ENCODE results near the gene BTG2. TPM values are rescaled to one million over a fixed set of nuclear protein-coding genes. Genes with fewer than 3 reads are reported as not detected.

BTG2 gene
- total RNA-seq, 4 donors from 2014 or later: 74.5 to 169 (median 116) TPM

DNA sequence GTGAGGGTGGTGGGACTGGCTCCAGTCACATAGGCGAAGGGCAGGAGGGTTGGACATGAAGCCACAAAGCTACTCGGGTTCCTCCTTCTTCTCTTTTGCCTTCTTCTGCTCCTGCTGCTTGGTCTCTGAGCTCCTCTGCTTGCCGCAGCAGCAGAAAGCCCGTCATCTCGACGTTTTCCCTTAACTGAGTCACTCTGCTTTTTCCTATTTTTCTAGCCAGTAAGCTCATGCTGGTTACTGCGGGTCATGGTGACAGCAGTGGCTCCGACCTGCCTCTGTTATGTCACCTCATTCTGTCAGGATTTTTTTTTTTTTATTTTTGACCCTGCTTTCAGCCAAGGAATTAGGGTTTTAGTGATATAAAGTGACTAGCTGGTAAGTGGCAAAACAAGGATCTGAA, 48.2 kb downstream of the BTG2 start:
- no peak for ATAC-seq
- Histone ChIP-seq H3K4me3 (no peak overlapping the region), H3K27ac (peak overlapping the region in 1 of 4 donors; percentile 32), H3K9me3 (no peaks in the 10 kb centered on the region), H3K36me3 (no peaks in the 10 kb centered on the region), H3K4me1 (peaks cover 0 to 38% (median 0%) of the 10 kb centered on the region in 3 donors), H3K27me3 (no peaks in the 10 kb centered on the region)
- WGBS, 2 donors (ENCODE audit: low coverage in 1 of 2): 77 to 78% methylated on average over 7 to 8 of the region's 8 CpGs
- TF ChIP-seq POLR2AphosphoS5 (IDR thresholded peaks at IDR 0.05) (no peak), EP300 (IDR thresholded peaks at IDR 0.05) (no peak)

DNA sequence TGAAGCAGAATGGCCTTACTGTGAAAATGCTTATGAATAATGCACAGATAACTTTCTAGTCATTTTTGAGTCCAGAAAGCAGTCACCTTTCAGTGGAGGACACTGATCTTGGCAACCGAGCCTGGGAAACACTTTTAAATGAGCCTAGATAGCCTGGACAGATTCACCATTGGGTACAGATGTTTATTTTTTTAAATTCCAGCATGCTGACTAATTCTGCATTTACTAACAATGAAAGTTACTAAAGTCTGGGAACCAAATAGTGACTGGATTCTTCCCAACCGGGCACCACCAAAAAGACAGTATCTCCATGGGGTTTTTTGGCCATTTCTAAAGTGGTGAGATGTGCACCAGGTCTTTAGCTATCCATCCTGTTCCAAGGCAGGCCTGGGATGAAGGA, 48.9 kb downstream of the BTG2 start:
- no peaks in the 10 kb centered on the region for H3K9me3 ChIP-seq
- no peak overlapping the region for H3K4me3 ChIP-seq
- H3K27me3 ChIP-seq: no peaks in the 10 kb centered on the region
- ATAC-seq: no peak
- H3K27ac ChIP-seq: peak overlapping the region in 3 of 4 donors; percentile 35 to 58 (median 43)
- no peaks in the 10 kb centered on the region for H3K36me3 ChIP-seq
- 33 to 65% methylated on average over 1 to 2 of the region's 2 CpGs for WGBS, 2 donors (ENCODE audit: low coverage in 1 of 2)
- TF ChIP-seq POLR2A (IDR thresholded peaks at IDR 0.05) (no peak), EP300 (IDR thresholded peaks at IDR 0.05) (no peak), POLR2AphosphoS5 (IDR thresholded peaks at IDR 0.05) (no peak)
- TF ChIP-seq, protein P1, sequence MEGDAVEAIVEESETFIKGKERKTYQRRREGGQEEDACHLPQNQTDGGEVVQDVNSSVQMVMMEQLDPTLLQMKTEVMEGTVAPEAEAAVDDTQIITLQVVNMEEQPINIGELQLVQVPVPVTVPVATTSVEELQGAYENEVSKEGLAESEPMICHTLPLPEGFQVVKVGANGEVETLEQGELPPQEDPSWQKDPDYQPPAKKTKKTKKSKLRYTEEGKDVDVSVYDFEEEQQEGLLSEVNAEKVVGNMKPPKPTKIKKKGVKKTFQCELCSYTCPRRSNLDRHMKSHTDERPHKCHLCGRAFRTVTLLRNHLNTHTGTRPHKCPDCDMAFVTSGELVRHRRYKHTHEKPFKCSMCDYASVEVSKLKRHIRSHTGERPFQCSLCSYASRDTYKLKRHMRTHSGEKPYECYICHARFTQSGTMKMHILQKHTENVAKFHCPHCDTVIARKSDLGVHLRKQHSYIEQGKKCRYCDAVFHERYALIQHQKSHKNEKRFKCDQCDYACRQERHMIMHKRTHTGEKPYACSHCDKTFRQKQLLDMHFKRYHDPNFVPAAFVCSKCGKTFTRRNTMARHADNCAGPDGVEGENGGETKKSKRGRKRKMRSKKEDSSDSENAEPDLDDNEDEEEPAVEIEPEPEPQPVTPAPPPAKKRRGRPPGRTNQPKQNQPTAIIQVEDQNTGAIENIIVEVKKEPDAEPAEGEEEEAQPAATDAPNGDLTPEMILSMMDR (IDR thresholded peaks at IDR 0.05): no peak
- H3K4me1 ChIP-seq: peaks cover 0 to 38% (median 0%) of the 10 kb centered on the region in 3 donors

DNA sequence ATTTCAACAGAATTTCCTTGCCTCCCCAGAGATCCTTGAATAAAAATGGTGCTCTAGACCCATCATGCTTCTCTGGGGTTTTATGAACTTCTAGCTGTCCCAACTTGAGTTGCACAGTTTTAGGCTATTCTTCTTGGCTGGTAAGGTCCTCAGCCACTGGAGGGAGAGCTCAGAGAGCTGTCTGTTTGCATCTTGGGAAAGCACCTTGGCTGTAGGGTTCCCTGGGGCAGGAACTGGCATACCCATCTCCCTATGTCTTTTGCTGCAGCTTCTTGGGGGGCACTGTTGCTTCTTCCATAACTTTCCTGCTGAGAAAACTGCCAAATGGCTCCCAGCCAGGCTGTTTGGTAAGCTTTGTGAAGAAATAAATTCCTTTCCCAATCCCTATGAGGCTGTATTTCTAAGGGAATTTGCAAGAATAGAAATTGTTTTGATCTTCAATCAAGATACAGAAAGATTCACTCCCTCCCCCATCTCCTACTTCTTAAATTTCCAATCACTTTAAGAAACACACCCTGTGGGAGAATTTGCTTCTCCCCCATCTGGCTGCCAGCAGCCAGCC, 53.8 kb downstream of the BTG2 start:
- Histone ChIP-seq H3K36me3 (no peaks in the 10 kb centered on the region), H3K4me1 (peaks cover 0 to 8% (median 0%) of the 10 kb centered on the region in 3 donors), H3K4me3 (no peak overlapping the region), H3K27ac (no peak overlapping the region), H3K9me3 (no peaks in the 10 kb centered on the region), H3K27me3 (no peaks in the 10 kb centered on the region)
- peak; percentile 16 for TF ChIP-seq POLR2AphosphoS5 (IDR thresholded peaks at IDR 0.05)
- TF ChIP-seq, protein P1 (IDR thresholded peaks at IDR 0.05): no peak
- peak; percentile 32 for ATAC-seq

Small RNAs within 50 kb of the gene (small RNA-seq; reads per million reads assigned to genes)
- gene AL359837.1: 0 reads per million in 4 donors
- gene RNU6-487P: 0 reads per million in 4 donors

Other genes with a start within 250 kb of the BTG2 start
- under 1 TPM in 1 of 4 donors, not detected in 3; 0.35 TPM for gene MYOG, start 219.5 kb upstream of the BTG2 start, total RNA-seq
- gene ADORA1, start 177.8 kb upstream of the BTG2 start, total RNA-seq: 1 to 10 TPM in 1 of 4 donors, under 1 TPM in 3; 0.16 to 2.7 (median 0.33) TPM
- gene MYBPH, start 129.7 kb upstream of the BTG2 start, total RNA-seq: not detected
- 1 to 10 TPM in 3 of 4 donors, not detected in 1; 3.4 to 5.4 (median 5.0) TPM for gene CHI3L1, start 118.8 kb upstream of the BTG2 start, total RNA-seq
- gene CHIT1, start 75.8 kb upstream of the BTG2 start, total RNA-seq: under 1 TPM in 2 of 4 donors, not detected in 2; 0.13 to 0.16 TPM
- 10 to 100 TPM; 19.3 to 53.6 (median 37.9) TPM for gene FMOD, start 45.6 kb downstream of the BTG2 start, total RNA-seq
- gene PRELP, start 170.3 kb downstream of the BTG2 start, total RNA-seq: 100 to 1,000 TPM in 1 of 4 donors, 10 to 100 TPM in 3; 63.9 to 149 (median 66.1) TPM
- not detected for gene OPTC, start 188.6 kb downstream of the BTG2 start, total RNA-seq